Fibroblast of lung (primary cell): ENCODE results near the gene THAP8. TPM values are rescaled to one million over a fixed set of nuclear protein-coding genes. Genes with fewer than 3 reads are reported as not detected.

Source experiments
- DNase-seq, 2 donors: peaks; one replicate each; pipeline versions ENCODE4 v3.0.0 to v3.0.0-alpha.2; 2010; ENCODE audit warnings: low read depth in 2 of 2
- H2AFZ ChIP-seq: 2 replicates; pipeline ENCODE4 v1.5.1; 2012; ENCODE audit warnings: low read length, control low read depth, inconsistent platforms
- H3K27ac ChIP-seq: 2 replicates; pipeline ENCODE4 v1.5.1; 2011; ENCODE audit warnings: low read length, control low read depth; ENCODE audit not compliant: insufficient read depth
- H3K27me3 ChIP-seq: 2 replicates; pipeline ENCODE4 v1.5.1; 2011; ENCODE audit warnings: mild to moderate bottlenecking, low read length; ENCODE audit not compliant: control insufficient read depth, insufficient read depth
- H3K36me3 ChIP-seq: 2 replicates; pipeline ENCODE4 v1.5.1; 2011; ENCODE audit warnings: low read length; ENCODE audit not compliant: control insufficient read depth, insufficient read depth
- H3K4me1 ChIP-seq: 2 replicates; pipeline ENCODE4 v1.5.1; 2011; ENCODE audit warnings: low read length; ENCODE audit not compliant: control insufficient read depth, insufficient read depth; ENCODE audit errors: extremely low read depth
- H3K4me2 ChIP-seq: 2 replicates; pipeline ENCODE4 v1.5.1; 2011; ENCODE audit warnings: low read length, control low read depth; ENCODE audit not compliant: insufficient read depth; ENCODE audit errors: extremely low read depth
- H3K4me3 ChIP-seq, 4 experiments: fragments of 200-600 bp in 1 of 4; sonication (generic) in 1 of 4; replicated peaks in 1 of 4; 2 replicates each; pipeline ENCODE4 v1.5.1; 2011 to 2016; ENCODE audit warnings: low read length in 4 of 4, low read depth in 3 of 4, mild to moderate bottlenecking in 3 of 4, control low read depth in 2 of 4, inconsistent platforms in 1 of 4, mixed read lengths in 1 of 4; ENCODE audit not compliant: insufficient read depth in 1 of 4; ENCODE audit errors: control extremely low read depth in 1 of 4
- H3K79me2 ChIP-seq: 2 replicates; pipeline ENCODE4 v1.5.1; 2012; ENCODE audit warnings: mild to moderate bottlenecking, low read length, inconsistent platforms; ENCODE audit not compliant: control insufficient read depth, insufficient read depth
- H3K9ac ChIP-seq: 2 replicates; pipeline ENCODE4 v1.5.1; 2011; ENCODE audit warnings: mild to moderate bottlenecking, low read length, control low read depth; ENCODE audit not compliant: insufficient read depth
- H3K9me3 ChIP-seq: 2 replicates; pipeline ENCODE4 v1.5.1; 2012; ENCODE audit warnings: low read depth, low read length; ENCODE audit not compliant: control insufficient read depth, insufficient read depth
- H4K20me1 ChIP-seq: 2 replicates; pipeline ENCODE4 v1.5.1; 2011; ENCODE audit warnings: low read length; ENCODE audit not compliant: control insufficient read depth, insufficient read depth; ENCODE audit errors: extremely low read depth
- EZH2 ChIP-seq: IDR thresholded peaks from 2 replicates; pipeline ENCODE4 v1.5.1; 2012; ENCODE audit warnings: low read length, control low read depth, mild to moderate bottlenecking; ENCODE audit errors: missing control alignments
- polyA plus RNA-seq, 2 donors: library from polyadenylated mRNA; depleted of rRNA in 1 of 2; stranded (reverse) in 1 of 2; unstranded in 1 of 2; fragments of >200 nt; gene quantifications; 2 replicates each; pipeline ENCODE4 v1.2.1, GENCODE V29; 2011 to 2012; ENCODE audit warnings: missing spikeins in 1 of 2
- total RNA-seq: library from RNA; depleted of rRNA; stranded (reverse); fragments of >200 nt; gene quantifications from 2 replicates; pipeline ENCODE4 v1.2.1, GENCODE V29; 2014
- TF ChIP-seq, protein P1 (sequence below), 2 donors: IDR thresholded peaks in 1 of 2; conservative IDR thresholded peaks in 1 of 2; 1 replicate in 1 of 2; 2 replicates in 1 of 2; pipeline ENCODE4 v1.5.1; 2011 to 2012; ENCODE audit warnings: low read length in 2 of 2, control low read depth in 1 of 2, inconsistent platforms in 1 of 2, low read depth in 1 of 2, mild to moderate bottlenecking in 1 of 2

THAP8 gene
- total and polyA plus RNA-seq, 2 donors (not counting 1 experiment from before 2014, with no cell fraction given) = 4.6 to 5.1 TPM

- H3K4me1 ChIP-seq = no peaks in the 10 kb centered on the region
- H3K27me3 ChIP-seq = no peaks in the 10 kb centered on the region
- no peaks in the 10 kb centered on the region for H3K9me3 ChIP-seq
- H3K4me2 ChIP-seq = no peak overlapping the region
- H3K4me3 ChIP-seq = no peak overlapping the region
- no peak for TF ChIP-seq EZH2
- TF ChIP-seq, protein P1, sequence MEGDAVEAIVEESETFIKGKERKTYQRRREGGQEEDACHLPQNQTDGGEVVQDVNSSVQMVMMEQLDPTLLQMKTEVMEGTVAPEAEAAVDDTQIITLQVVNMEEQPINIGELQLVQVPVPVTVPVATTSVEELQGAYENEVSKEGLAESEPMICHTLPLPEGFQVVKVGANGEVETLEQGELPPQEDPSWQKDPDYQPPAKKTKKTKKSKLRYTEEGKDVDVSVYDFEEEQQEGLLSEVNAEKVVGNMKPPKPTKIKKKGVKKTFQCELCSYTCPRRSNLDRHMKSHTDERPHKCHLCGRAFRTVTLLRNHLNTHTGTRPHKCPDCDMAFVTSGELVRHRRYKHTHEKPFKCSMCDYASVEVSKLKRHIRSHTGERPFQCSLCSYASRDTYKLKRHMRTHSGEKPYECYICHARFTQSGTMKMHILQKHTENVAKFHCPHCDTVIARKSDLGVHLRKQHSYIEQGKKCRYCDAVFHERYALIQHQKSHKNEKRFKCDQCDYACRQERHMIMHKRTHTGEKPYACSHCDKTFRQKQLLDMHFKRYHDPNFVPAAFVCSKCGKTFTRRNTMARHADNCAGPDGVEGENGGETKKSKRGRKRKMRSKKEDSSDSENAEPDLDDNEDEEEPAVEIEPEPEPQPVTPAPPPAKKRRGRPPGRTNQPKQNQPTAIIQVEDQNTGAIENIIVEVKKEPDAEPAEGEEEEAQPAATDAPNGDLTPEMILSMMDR (conservative IDR thresholded peaks at IDR 0.05 in 1 of 2, IDR thresholded peaks at IDR 0.05 in 1 of 2; ENCODE audit: low read depth in 1 of 2, low read length in 2 of 2) = no peak
- DNase-seq = no peak
- H3K79me2 ChIP-seq = no peaks in the 10 kb centered on the region
- H4K20me1 ChIP-seq = no peaks in the 10 kb centered on the region
- no peak overlapping the region for H3K9ac ChIP-seq
- H3K36me3 ChIP-seq = peaks cover 16% of the 10 kb centered on the region
- no peak overlapping the region for H2AFZ ChIP-seq
- no peak overlapping the region for H3K27ac ChIP-seq
Observed at GRCh38 chr19:36084231-36085009, 30.3 kb upstream of the THAP8 start.

GRCh38 chr19:36082916-36083315 is 28.8 kb upstream of the THAP8 start:
- H4K20me1 ChIP-seq = no peaks in the 10 kb centered on the region
- H3K27me3 ChIP-seq = no peaks in the 10 kb centered on the region
- TF ChIP-seq, protein P1 (conservative IDR thresholded peaks at IDR 0.05 in 1 of 2, IDR thresholded peaks at IDR 0.05 in 1 of 2; ENCODE audit: low read depth in 1 of 2, low read length in 2 of 2) = no peak
- no peak for TF ChIP-seq EZH2
- H3K4me2 ChIP-seq = no peak overlapping the region
- H3K36me3 ChIP-seq = peaks cover 16% of the 10 kb centered on the region
- H2AFZ ChIP-seq = no peak overlapping the region
- H3K4me3 ChIP-seq = no peak overlapping the region
- DNase-seq = no peak
- H3K9ac ChIP-seq = no peak overlapping the region
- no peak overlapping the region for H3K27ac ChIP-seq
- H3K79me2 ChIP-seq = no peaks in the 10 kb centered on the region
- no peaks in the 10 kb centered on the region for H3K4me1 ChIP-seq
- H3K9me3 ChIP-seq = no peaks in the 10 kb centered on the region

GRCh38 chr19:36081894-36082293 is 27.8 kb upstream of the THAP8 start:
- Histone ChIP-seq H2AFZ (no peak overlapping the region), H3K27me3 (no peaks in the 10 kb centered on the region), H4K20me1 (no peaks in the 10 kb centered on the region), H3K36me3 (peaks cover 16% of the 10 kb centered on the region), H3K27ac (no peak overlapping the region), H3K79me2 (no peaks in the 10 kb centered on the region), H3K4me2 (no peak overlapping the region), H3K4me1 (no peaks in the 10 kb centered on the region), H3K4me3 (no peak overlapping the region), H3K9ac (no peak overlapping the region), H3K9me3 (no peaks in the 10 kb centered on the region)
- DNase-seq = peak in 1 of 2 donors; percentile 13
- no peak for TF ChIP-seq EZH2
- TF ChIP-seq, protein P1 (conservative IDR thresholded peaks at IDR 0.05 in 1 of 2, IDR thresholded peaks at IDR 0.05 in 1 of 2; ENCODE audit: low read depth in 1 of 2, low read length in 2 of 2) = no peak
